H9 (cell line): ENCODE measurements around the gene ANO6. TPM values are rescaled to one million over a fixed set of nuclear protein-coding genes. Genes with fewer than 3 reads are reported as not detected.

Experiments
- DNase-seq: peaks from one replicate; pipeline ENCODE4 v3.0.0-alpha.2; 2017
- H2AFZ ChIP-seq: one replicate; pipeline ENCODE4 v1.6.1; 2013; ENCODE audit warnings: mild to moderate bottlenecking, low read length, control low read depth, moderate library complexity
- H2AK5ac ChIP-seq: 2 replicates; pipeline ENCODE4 v1.6.1; 2013; ENCODE audit warnings: low read length, control low read depth, mixed read lengths; ENCODE audit not compliant: insufficient read length
- H2BK120ac ChIP-seq: one replicate; pipeline ENCODE4 v1.6.1; 2013; ENCODE audit warnings: low read depth, mild to moderate bottlenecking, low read length, control low read depth, inconsistent platforms; ENCODE audit not compliant: poor library complexity, severe bottlenecking
- H2BK12ac ChIP-seq: 2 replicates; pipeline ENCODE4 v1.6.1; 2013; ENCODE audit warnings: low read length, control low read depth, mixed read lengths, low read depth; ENCODE audit not compliant: insufficient read length
- H2BK15ac ChIP-seq: 2 replicates; pipeline ENCODE4 v1.6.1; 2013; ENCODE audit warnings: low read depth, low read length, control low read depth
- H2BK20ac ChIP-seq: one replicate; pipeline ENCODE4 v1.6.1; 2013; ENCODE audit warnings: low read depth, mild to moderate bottlenecking, low read length, control low read depth, inconsistent platforms; ENCODE audit not compliant: poor library complexity, severe bottlenecking
- H2BK5ac ChIP-seq: 2 replicates; pipeline ENCODE4 v1.6.1; 2013; ENCODE audit warnings: low read length, control low read depth, mixed read lengths; ENCODE audit not compliant: insufficient read length
- H3K14ac ChIP-seq: 2 replicates; pipeline ENCODE4 v1.6.1; 2013; ENCODE audit warnings: low read length, control low read depth; ENCODE audit not compliant: insufficient read depth
- H3K18ac ChIP-seq: 2 replicates; pipeline ENCODE4 v1.6.1; 2013; ENCODE audit warnings: low read depth, mild to moderate bottlenecking, mixed read lengths, low read length, control low read depth; ENCODE audit not compliant: insufficient read length
- H3K23ac ChIP-seq: 2 replicates; pipeline ENCODE4 v1.6.1; 2013; ENCODE audit warnings: low read length, control low read depth, mixed read lengths, low read depth; ENCODE audit not compliant: insufficient read length
- H3K23me2 ChIP-seq: 2 replicates; pipeline ENCODE4 v1.6.1; 2013; ENCODE audit warnings: low read depth, mild to moderate bottlenecking, mixed read lengths, low read length, control low read depth; ENCODE audit not compliant: insufficient read length, poor library complexity, severe bottlenecking
- H3K27ac ChIP-seq: 2 replicates; pipeline ENCODE4 v1.5.1; 2013; ENCODE audit warnings: low read length, control low read depth, mixed read lengths, low read depth; ENCODE audit not compliant: insufficient read length
- H3K27me3 ChIP-seq: 2 replicates; pipeline ENCODE4 v1.6.1; 2013; ENCODE audit warnings: low read length, control low read depth, inconsistent platforms; ENCODE audit not compliant: insufficient read depth
- H3K4ac ChIP-seq: 2 replicates; pipeline ENCODE4 v1.6.1; 2013; ENCODE audit warnings: low read depth, mild to moderate bottlenecking, control low read depth, inconsistent platforms, low read length, moderate library complexity
- H3K4me1 ChIP-seq: 2 replicates; pipeline ENCODE4 v1.6.1; 2013; ENCODE audit warnings: low read length, control low read depth, inconsistent platforms; ENCODE audit not compliant: insufficient read depth
- H3K4me2 ChIP-seq: 2 replicates; pipeline ENCODE4 v1.6.1; 2013; ENCODE audit warnings: low read length, control low read depth, mixed read lengths; ENCODE audit not compliant: insufficient read length, insufficient read depth
- H3K56ac ChIP-seq: 2 replicates; pipeline ENCODE4 v1.6.1; 2013; ENCODE audit warnings: low read depth, mild to moderate bottlenecking, mixed read lengths, low read length, control low read depth; ENCODE audit not compliant: insufficient read length
- H3K79me1 ChIP-seq: 2 replicates; pipeline ENCODE4 v1.6.1; 2013; ENCODE audit warnings: low read depth, mild to moderate bottlenecking, moderate library complexity, low read length, control low read depth, inconsistent platforms; ENCODE audit not compliant: insufficient read depth, poor library complexity, severe bottlenecking
- H3K79me2 ChIP-seq: 2 replicates; pipeline ENCODE4 v1.6.1; 2013; ENCODE audit warnings: low read length, control low read depth, inconsistent platforms; ENCODE audit not compliant: insufficient read depth
- H3K9ac ChIP-seq: 2 replicates; pipeline ENCODE4 v1.6.1; 2013; ENCODE audit warnings: low read length, control low read depth, mixed read lengths; ENCODE audit not compliant: insufficient read length; ENCODE audit errors: extremely low read depth
- H3K9me3 ChIP-seq: one replicate; pipeline ENCODE4 v1.6.1; 2013; ENCODE audit warnings: low read depth, low read length, inconsistent platforms; ENCODE audit not compliant: control insufficient read depth
- H3T11ph ChIP-seq: one replicate; pipeline ENCODE4 v1.6.1; 2013; ENCODE audit warnings: mild to moderate bottlenecking, low read length, control low read depth, inconsistent platforms
- H4K20me1 ChIP-seq: one replicate; pipeline ENCODE4 v1.6.1; 2013; ENCODE audit not compliant: control insufficient read depth, insufficient read length, insufficient read depth
- H4K5ac ChIP-seq: 2 replicates; pipeline ENCODE4 v1.6.1; 2013; ENCODE audit warnings: low read depth, mild to moderate bottlenecking, mixed read lengths, low read length, control low read depth; ENCODE audit not compliant: insufficient read length
- H4K8ac ChIP-seq: replicated peaks from 2 replicates; pipeline ENCODE4 v1.6.1; 2013; ENCODE audit warnings: low read length, control low read depth, mixed read lengths, low read depth; ENCODE audit not compliant: insufficient read length
- H4K91ac ChIP-seq: 2 replicates; pipeline ENCODE4 v1.6.1; 2013; ENCODE audit warnings: low read depth, mild to moderate bottlenecking, moderate library complexity, mixed read lengths, low read length, control low read depth; ENCODE audit not compliant: insufficient read length
- H3K27ac Mint-ChIP-seq, 3 experiments: 2 replicates in 2 of 3; 3 replicates in 1 of 3; pipeline ENCODE4 v1.8.0; 2020 to 2021; ENCODE audit warnings: mixed read lengths in 3 of 3, mild to moderate bottlenecking in 1 of 3, moderate library complexity in 1 of 3
- H3K27me3 Mint-ChIP-seq: 2 replicates; pipeline ENCODE4 v1.8.0; 2021; ENCODE audit warnings: low read depth, mild to moderate bottlenecking, moderate library complexity, mixed read lengths
- H3K36me3 Mint-ChIP-seq, 3 experiments: 2 replicates in 2 of 3; 3 replicates in 1 of 3; pipeline ENCODE4 v1.8.0; 2020 to 2021; ENCODE audit warnings: low read depth in 3 of 3, mixed read lengths in 3 of 3; ENCODE audit not compliant: insufficient read depth in 1 of 3
- H3K4me1 Mint-ChIP-seq, 2 experiments: 2 replicates each; pipeline ENCODE4 v1.8.0; 2020; ENCODE audit warnings: mixed read lengths in 2 of 2
- H3K4me3 Mint-ChIP-seq, 2 experiments: 2 replicates in 1 of 2; 3 replicates in 1 of 2; pipeline ENCODE4 v1.8.0; 2020 to 2021; ENCODE audit warnings: mild to moderate bottlenecking in 2 of 2, mixed read lengths in 2 of 2, moderate library complexity in 1 of 2
- H3K9me3 Mint-ChIP-seq, 2 experiments: 2 replicates in 1 of 2; 3 replicates in 1 of 2; pipeline ENCODE4 v1.8.0; 2020; ENCODE audit warnings: mild to moderate bottlenecking in 2 of 2, mixed read lengths in 2 of 2, moderate library complexity in 1 of 2
- WGBS: extraction: QIAGEN DNeasy Blood & Tissue Kit; methylation state at CpG from one replicate; pipeline ENCODE4 v1.1.7; 2013; ENCODE audit warnings: missing lambda C conversion rate, low lambda C conversion rate, mixed read lengths; ENCODE audit not compliant: insufficient read length; ENCODE audit errors: extremely low coverage; 5-methylcytosine and 5-hydroxymethylcytosine counted together
- total RNA-seq: library from RNA; stranded (reverse); gene quantifications from 2 replicates; pipeline ENCODE4 v1.2.1, GENCODE V29; 2021
- TF ChIP-seq, protein P1 (sequence below): fragments of 200-600 bp; sonication (generic); conservative IDR thresholded peaks from 3 replicates; pipeline ENCODE4 v1.8.0; 2021; ENCODE audit warnings: antibody characterized with exemption, mild to moderate bottlenecking

The ANO6 gene
- total RNA-seq, 1 experiment from 2014 or later = 24.3 TPM

- Mint-ChIP-seq H3K4me3 (no peak overlapping the region), H3K27ac (no peak overlapping the region; a peak in 1 of 7 replicates), H3K4me1 (peaks cover 4 to 5% of the 10 kb centered on the region in 2 experiments; a peak in 3 of 4 replicates), H3K27me3 (no peaks in the 10 kb centered on the region), H3K9me3 (no peaks in the 10 kb centered on the region), H3K36me3 (peaks cover 0 to 5% (median 0%) of the 10 kb centered on the region in 3 experiments; a peak in 2 of 7 replicates)
- Histone ChIP-seq H3K79me1 (peaks cover 2% of the 10 kb centered on the region), H3K23me2 (no peaks in the 10 kb centered on the region), H4K5ac (no peak overlapping the region), H2BK12ac (no peak overlapping the region), H3T11ph (no peak overlapping the region), H3K56ac (no peak overlapping the region), H3K4ac (no peak overlapping the region), H3K4me1 (peaks cover 2% of the 10 kb centered on the region; the same call in 1 of the 2 replicates), H3K9ac (no peak overlapping the region), H4K91ac (no peak overlapping the region), H3K4me2 (no peak overlapping the region), H3K14ac (no peak overlapping the region), H2BK5ac (no peak overlapping the region), H3K9me3 (no peaks in the 10 kb centered on the region), H4K20me1 (no peaks in the 10 kb centered on the region), H4K8ac (no peak overlapping the region), H2BK20ac (no peak overlapping the region), H2AK5ac (no peak overlapping the region), H3K18ac (no peak overlapping the region), H3K79me2 (no peaks in the 10 kb centered on the region), H2AFZ (no peak overlapping the region), H2BK120ac (no peak overlapping the region), H3K27me3 (no peaks in the 10 kb centered on the region), H3K23ac (no peak overlapping the region), H2BK15ac (no peak overlapping the region), H3K27ac (no peak overlapping the region)
- WGBS = no CpG with 5 or more reads among the region's 2 CpGs
- TF ChIP-seq, protein P1, sequence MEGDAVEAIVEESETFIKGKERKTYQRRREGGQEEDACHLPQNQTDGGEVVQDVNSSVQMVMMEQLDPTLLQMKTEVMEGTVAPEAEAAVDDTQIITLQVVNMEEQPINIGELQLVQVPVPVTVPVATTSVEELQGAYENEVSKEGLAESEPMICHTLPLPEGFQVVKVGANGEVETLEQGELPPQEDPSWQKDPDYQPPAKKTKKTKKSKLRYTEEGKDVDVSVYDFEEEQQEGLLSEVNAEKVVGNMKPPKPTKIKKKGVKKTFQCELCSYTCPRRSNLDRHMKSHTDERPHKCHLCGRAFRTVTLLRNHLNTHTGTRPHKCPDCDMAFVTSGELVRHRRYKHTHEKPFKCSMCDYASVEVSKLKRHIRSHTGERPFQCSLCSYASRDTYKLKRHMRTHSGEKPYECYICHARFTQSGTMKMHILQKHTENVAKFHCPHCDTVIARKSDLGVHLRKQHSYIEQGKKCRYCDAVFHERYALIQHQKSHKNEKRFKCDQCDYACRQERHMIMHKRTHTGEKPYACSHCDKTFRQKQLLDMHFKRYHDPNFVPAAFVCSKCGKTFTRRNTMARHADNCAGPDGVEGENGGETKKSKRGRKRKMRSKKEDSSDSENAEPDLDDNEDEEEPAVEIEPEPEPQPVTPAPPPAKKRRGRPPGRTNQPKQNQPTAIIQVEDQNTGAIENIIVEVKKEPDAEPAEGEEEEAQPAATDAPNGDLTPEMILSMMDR = no peak
- no peak for DNase-seq
These were observed 112.0 kb downstream of the ANO6 start for GRCh38 chr12:45327823-45328383.
